Gastroesophageal sphincter (tissue), 4 donors: ENCODE data around the gene RBP3. TPM values are rescaled to one million over a fixed set of nuclear protein-coding genes. Genes with fewer than 3 reads are reported as not detected.

Source experiments
- ATAC-seq: fragments of 150-250 bp; one replicate; pipeline ENCODE4 v1.9.1; 2016; ENCODE audit warnings: mild to moderate bottlenecking, moderate library complexity
- H3K27ac ChIP-seq, 4 donors: fragments of 200-600 bp; sonication (generic) in 3 of 4; 1 replicate in 3 of 4; 2 replicates in 1 of 4; pipeline ENCODE4 v1.5.1; 2016 to 2019
- H3K27me3 ChIP-seq: fragments of 200-600 bp; sonication (generic); one replicate; pipeline ENCODE4 v1.5.1; 2019
- H3K36me3 ChIP-seq, 2 donors: fragments of 200-600 bp; sonication (generic); one replicate each; pipeline ENCODE4 v1.5.1; 2019; ENCODE audit warnings: control low read depth in 1 of 2
- H3K4me1 ChIP-seq, 3 donors: fragments of 200-600 bp; sonication (generic); 1 replicate in 2 of 3; 2 replicates in 1 of 3; pipeline ENCODE4 v1.5.1; 2016 to 2019; ENCODE audit warnings: control low read depth in 2 of 3
- H3K4me3 ChIP-seq, 2 donors: fragments of 200-600 bp; sonication (generic); one replicate each; pipeline ENCODE4 v1.5.1; 2019; ENCODE audit warnings: mild to moderate bottlenecking in 1 of 2, moderate library complexity in 1 of 2
- H3K9me3 ChIP-seq, 3 donors: fragments of 200-600 bp; sonication (generic); one replicate each; pipeline ENCODE4 v1.5.1; 2017 to 2019; ENCODE audit warnings: control low read depth in 2 of 3
- CTCF ChIP-seq, 4 experiments: fragments of 200-600 bp in 2 of 4; fragments of 450-650 bp in 2 of 4; sonication (generic) in 1 of 4; IDR thresholded peaks; one replicate each; pipeline ENCODE4 v1.5.1; 2017 to 2019; ENCODE audit warnings: antibody characterized with exemption in 4 of 4, mild to moderate bottlenecking in 2 of 4, moderate library complexity in 2 of 4
- EP300 ChIP-seq: sonication (generic); formaldehyde crosslinking; IDR thresholded peaks from one replicate; pipeline ENCODE4 v1.6.1; 2017; ENCODE audit warnings: antibody characterized with exemption, mild to moderate bottlenecking
- POLR2A ChIP-seq, 2 donors: fragments of 450-650 bp; IDR thresholded peaks; one replicate each; pipeline ENCODE4 v1.6.1; 2017; ENCODE audit warnings: antibody characterized with exemption in 2 of 2, mild to moderate bottlenecking in 2 of 2, moderate library complexity in 1 of 2
- POLR2AphosphoS5 ChIP-seq: sonication (generic); formaldehyde crosslinking; IDR thresholded peaks from one replicate; pipeline ENCODE4 v1.6.1; 2017; ENCODE audit warnings: antibody characterized with exemption
- WGBS, 2 donors: methylation state at CpG; one replicate each; pipeline ENCODE4 v1.1.5; 2018; ENCODE audit warnings: low coverage in 1 of 2; 5-methylcytosine and 5-hydroxymethylcytosine counted together
- total RNA-seq, 4 donors: library from RNA; depleted of rRNA; stranded (reverse); fragments of >200 nt; gene quantifications; one replicate each; pipeline ENCODE4 v1.1.0, GENCODE V29; 2016

Gene RBP3
- total RNA-seq, 4 donors from 2014 or later = not detected

- H3K4me1 ChIP-seq = peaks cover 0 to 33% (median 4%) of the 10 kb centered on the region in 3 donors
- no peaks in the 10 kb centered on the region for H3K9me3 ChIP-seq
- peak overlapping the region in 1 of 2 donors; percentile 60 for H3K4me3 ChIP-seq
- peak overlapping the region in 1 of 4 donors; percentile 68 for H3K27ac ChIP-seq
- ATAC-seq = no peak
- no peaks in the 10 kb centered on the region for H3K36me3 ChIP-seq
- WGBS, 2 donors = 54 to 69% methylated on average over 2 of the region's 2 CpGs
- H3K27me3 ChIP-seq = peaks cover 53% of the 10 kb centered on the region
- no peak for TF ChIP-seq POLR2A (IDR thresholded peaks at IDR 0.05)
- TF ChIP-seq EP300 = no peak
- no peak for TF ChIP-seq CTCF (IDR thresholded peaks at IDR 0.05)
- no peak for TF ChIP-seq POLR2AphosphoS5
Observed at GRCh38 chr10:47301833-47302232, 46.3 kb upstream of the RBP3 start.

- TF ChIP-seq POLR2A (IDR thresholded peaks at IDR 0.05) = no peak
- TF ChIP-seq CTCF (IDR thresholded peaks at IDR 0.05) = no peak
- TF ChIP-seq POLR2AphosphoS5 = no peak
- TF ChIP-seq EP300 = no peak
- H3K4me1 ChIP-seq = peaks cover 0 to 21% (median 4%) of the 10 kb centered on the region in 3 donors
- ATAC-seq = no peak
- WGBS, 2 donors = 91 to 97% methylated on average over 4 to 7 of the region's 7 CpGs
- H3K4me3 ChIP-seq = peak overlapping the region in 1 of 2 donors; percentile 60
- no peaks in the 10 kb centered on the region for H3K36me3 ChIP-seq
- no peaks in the 10 kb centered on the region for H3K9me3 ChIP-seq
- peaks cover 53% of the 10 kb centered on the region for H3K27me3 ChIP-seq
- no peak overlapping the region for H3K27ac ChIP-seq
Observed at GRCh38 chr10:47303105-47303504, 45.1 kb upstream of the RBP3 start.

GRCh38 chr10:47303866-47304265 lies 44.3 kb upstream of the RBP3 start:
- 81 to 100% methylated on average over 3 to 4 of the region's 6 CpGs for WGBS, 2 donors
- ATAC-seq = no peak
- TF ChIP-seq EP300 (no peak), POLR2A (IDR thresholded peaks at IDR 0.05) (no peak), CTCF (IDR thresholded peaks at IDR 0.05) (no peak), POLR2AphosphoS5 (no peak)
- Histone ChIP-seq H3K9me3 (no peaks in the 10 kb centered on the region), H3K4me1 (peaks cover 0 to 16% (median 4%) of the 10 kb centered on the region in 3 donors), H3K27ac (peak overlapping the region in 1 of 4 donors; percentile 12), H3K4me3 (no peak overlapping the region), H3K36me3 (no peaks in the 10 kb centered on the region), H3K27me3 (peaks cover 53% of the 10 kb centered on the region)

GRCh38 chr10:47305566-47305965 lies 42.6 kb upstream of the RBP3 start:
- no peak overlapping the region for H3K4me3 ChIP-seq
- H3K27me3 ChIP-seq = peaks cover 40% of the 10 kb centered on the region
- no peaks in the 10 kb centered on the region for H3K9me3 ChIP-seq
- no peak overlapping the region for H3K27ac ChIP-seq
- no peak for ATAC-seq
- 17% methylated on average over 1 of the region's 2 CpGs; no CpG with 5 or more reads in 1 of the 2 donors for WGBS, 2 donors
- no peaks in the 10 kb centered on the region for H3K36me3 ChIP-seq
- peaks cover 0 to 7% (median 1%) of the 10 kb centered on the region in 3 donors for H3K4me1 ChIP-seq
- no peak for TF ChIP-seq EP300
- TF ChIP-seq CTCF (IDR thresholded peaks at IDR 0.05) = no peak
- no peak for TF ChIP-seq POLR2AphosphoS5
- TF ChIP-seq POLR2A (IDR thresholded peaks at IDR 0.05) = no peak

- Histone ChIP-seq H3K4me1 (peaks cover 0 to 10% (median 0%) of the 10 kb centered on the region in 3 donors), H3K4me3 (no peak overlapping the region), H3K36me3 (no peaks in the 10 kb centered on the region), H3K27ac (no peak overlapping the region), H3K9me3 (no peaks in the 10 kb centered on the region), H3K27me3 (peaks cover 30% of the 10 kb centered on the region)
- 72 to 76% methylated on average over 6 to 8 of the region's 10 CpGs for WGBS, 2 donors
- TF ChIP-seq CTCF (IDR thresholded peaks at IDR 0.05) = no peak
- no peak for TF ChIP-seq EP300
- TF ChIP-seq POLR2A (IDR thresholded peaks at IDR 0.05) = no peak
- TF ChIP-seq POLR2AphosphoS5 = no peak
- no peak for ATAC-seq
Observed at GRCh38 chr10:47306387-47307210, 41.6 kb upstream of the RBP3 start.
